B cell (primary cell): ENCODE measurements around the gene FAM118A. TPM values are rescaled to one million over a fixed set of nuclear protein-coding genes. Genes with fewer than 3 reads are reported as not detected.

Experiments used
- ATAC-seq: fragments of 200-7000 bp; cut with Tn5 transposase; one replicate; pipeline ENCODE4 v1.10.0; 2021; ENCODE audit warnings: low read depth, mild to moderate bottlenecking, moderate number of reproducible peaks, moderate library complexity
- CTCF ChIA-PET: fragments of 350-600 bp; sonication (Branson Sonifier 250); formaldehyde crosslinking; loops from one replicate; lab custom pipeline; 2021; ENCODE audit warnings: antibody characterized with exemption, inconsistent platforms; lab: Charles Lee
- POLR2A ChIA-PET: fragments of 350-600 bp; sonication (Branson Sonifier 250); formaldehyde crosslinking; loops from one replicate; lab custom pipeline; 2021; ENCODE audit warnings: antibody characterized with exemption; lab: Charles Lee
- DNase-seq: peaks from one replicate; pipeline ENCODE4 v3.0.0; 2013
- H2AFZ ChIP-seq: 2 replicates; pipeline ENCODE4 v1.6.1; 2012; ENCODE audit warnings: mild to moderate bottlenecking, low read depth, low read length; ENCODE audit not compliant: insufficient read depth, poor library complexity, severe bottlenecking
- H3K27ac ChIP-seq, 2 donors: 1 replicate in 1 of 2; 2 replicates in 1 of 2; pipeline ENCODE4 v1.5.1; 2012 to 2013; ENCODE audit warnings: low read length in 2 of 2, mild to moderate bottlenecking in 2 of 2, moderate library complexity in 1 of 2
- H3K27me3 ChIP-seq, 4 experiments: fragments of 200-600 bp in 1 of 4; sonication (generic) in 1 of 4; replicated peaks in 1 of 4; 1 replicate in 2 of 4; 2 replicates in 2 of 4; pipeline versions ENCODE4 v1.6.1 to v1.7.0; 2013 to 2016; ENCODE audit warnings: low read length in 3 of 4, mild to moderate bottlenecking in 2 of 4, mixed read lengths in 1 of 4, moderate library complexity in 1 of 4; ENCODE audit not compliant: insufficient read depth in 4 of 4, control insufficient read depth in 3 of 4; ENCODE audit errors: control extremely low read depth in 1 of 4
- H3K36me3 ChIP-seq, 2 experiments: replicated peaks in 1 of 2; 1 replicate in 1 of 2; 2 replicates in 1 of 2; pipeline versions ENCODE4 v1.6.1 to v1.7.1; 2013; ENCODE audit warnings: low read length in 1 of 2; ENCODE audit not compliant: insufficient read depth in 2 of 2, control insufficient read depth in 1 of 2; ENCODE audit errors: control extremely low read depth in 1 of 2, extremely low read depth in 1 of 2
- H3K4me1 ChIP-seq, 2 donors: fragments of 200-600 bp in 1 of 2; sonication (generic) in 1 of 2; 1 replicate in 1 of 2; 2 replicates in 1 of 2; pipeline versions ENCODE4 v1.5.1 to v1.6.1; 2013 to 2017; ENCODE audit warnings: low read length in 2 of 2; ENCODE audit not compliant: control insufficient read depth in 2 of 2, insufficient read depth in 2 of 2
- H3K4me2 ChIP-seq: replicated peaks from 2 replicates; pipeline ENCODE3; 2012; ENCODE audit warnings: mild to moderate bottlenecking, low read depth, low read length; ENCODE audit not compliant: poor library complexity, severe bottlenecking
- H3K4me3 ChIP-seq, 5 experiments: fragments of 200-600 bp in 1 of 5; sonication (generic) in 1 of 5; 1 replicate in 3 of 5; 2 replicates in 2 of 5; pipeline versions ENCODE4 v1.5.1 to v1.7.0; 2011 to 2016; ENCODE audit warnings: low read length in 4 of 5, mild to moderate bottlenecking in 4 of 5, low read depth in 2 of 5, control low read depth in 1 of 5, moderate library complexity in 1 of 5; ENCODE audit not compliant: insufficient read depth in 1 of 5; ENCODE audit errors: control extremely low read depth in 1 of 5, extremely low read depth in 1 of 5
- H3K79me2 ChIP-seq: fragments of 200-600 bp; sonication (generic); one replicate; pipeline ENCODE4 v1.6.0; 2016; ENCODE audit warnings: low read length; ENCODE audit not compliant: control insufficient read depth, insufficient read depth
- H3K9ac ChIP-seq: fragments of 200-600 bp; sonication (generic); 2 replicates; pipeline ENCODE4 v1.6.1; 2017; ENCODE audit warnings: mild to moderate bottlenecking, low read length, moderate library complexity
- H3K9me3 ChIP-seq, 3 donors: one replicate each; pipeline versions ENCODE4 v1.6.1 to v1.7.1; 2013; ENCODE audit warnings: low read length in 2 of 3; ENCODE audit not compliant: control insufficient read depth in 2 of 3, insufficient read depth in 1 of 3; ENCODE audit errors: control extremely low read depth in 1 of 3
- H4K20me1 ChIP-seq: 2 replicates; pipeline ENCODE4 v1.6.0; 2012; ENCODE audit warnings: mild to moderate bottlenecking, low read length; ENCODE audit not compliant: insufficient read depth, control insufficient read depth, poor library complexity, severe bottlenecking
- H3K27ac Mint-ChIP-seq: one replicate; pipeline ENCODE4 v1.8.0; 2021; ENCODE audit warnings: mixed read lengths
- H3K27me3 Mint-ChIP-seq: one replicate; pipeline ENCODE4 v1.8.0; 2021; ENCODE audit warnings: mixed read lengths
- H3K4me1 Mint-ChIP-seq: one replicate; pipeline ENCODE4 v1.8.0; 2021; ENCODE audit warnings: mixed read lengths
- H3K4me3 Mint-ChIP-seq: one replicate; pipeline ENCODE4 v1.8.0; 2021; ENCODE audit warnings: mixed read lengths
- H3K9me3 Mint-ChIP-seq: one replicate; pipeline ENCODE4 v1.8.0; 2022; ENCODE audit warnings: mixed read lengths; ENCODE audit not compliant: insufficient read depth
- CTCF ChIP-seq: fragments of 200-600 bp; IDR thresholded peaks from one replicate; pipeline ENCODE4 v1.8.0; 2022; ENCODE audit warnings: antibody characterized with exemption, mild to moderate bottlenecking
- EZH2 ChIP-seq: IDR thresholded peaks from 2 replicates; pipeline ENCODE4 v1.6.1; 2012; ENCODE audit warnings: borderline replicate concordance, low read depth, mild to moderate bottlenecking, moderate library complexity, low read length; ENCODE audit not compliant: insufficient read depth, poor library complexity, severe bottlenecking
- WGBS: methylation state at CpG from one replicate; pipeline ENCODE4 v1.1.5; 2013; ENCODE audit warnings: missing lambda C conversion rate; ENCODE audit not compliant: insufficient coverage; 5-methylcytosine and 5-hydroxymethylcytosine counted together
- intact Hi-C: fragments of 100-400 bp; cut with micrococcal nuclease; formaldehyde crosslinking; loops from one replicate; pipeline ENCODE4 v1.10.0; 2022
- polyA plus RNA-seq: library from polyadenylated mRNA; depleted of rRNA; stranded (reverse); fragments of >200 nt; gene quantifications from 2 replicates; pipeline ENCODE4 v1.2.3, GENCODE V29; 2012
- total RNA-seq, 2 donors: library from RNA; stranded (reverse); fragments of 120-200 nt in 1 of 2; gene quantifications; 1 replicate in 1 of 2; 2 replicates in 1 of 2; pipeline versions ENCODE4 v1.2.3 to v1.2.4, GENCODE V29; 2013 to 2022

The FAM118A gene
- total and polyA plus RNA-seq, 2 donors (not counting 1 experiment from before 2014, with no cell fraction given) = 66.5 to 216 TPM

GRCh38 chr22:45278125-45278524 is 31.6 kb upstream of the FAM118A start:
- H3K4me1 ChIP-seq = peaks cover 3 to 4% of the 10 kb centered on the region in 2 donors
- H3K9ac ChIP-seq = no peak overlapping the region
- H3K27ac ChIP-seq = no peak overlapping the region
- no peak overlapping the region for H2AFZ ChIP-seq
- POLR2A ChIA-PET = no interaction called here
- no peaks in the 10 kb centered on the region for H3K9me3 Mint-ChIP-seq
- H4K20me1 ChIP-seq = no peaks in the 10 kb centered on the region
- H3K4me3 ChIP-seq = no peak overlapping the region
- ATAC-seq (no peak), DNase-seq (no peak)
- no peaks in the 10 kb centered on the region for H3K27me3 Mint-ChIP-seq
- TF ChIP-seq CTCF (no peak), EZH2 (no peak)
- no peaks in the 10 kb centered on the region for H3K79me2 ChIP-seq
- H3K36me3 ChIP-seq = no peaks in the 10 kb centered on the region
- intact Hi-C loops = no loop called here
- CTCF ChIA-PET = no interaction called here
- H3K4me1 Mint-ChIP-seq = peaks cover 5% of the 10 kb centered on the region
- H3K4me2 ChIP-seq = no peak overlapping the region
- WGBS = 98% methylated on average over 8 of the region's 9 CpGs
- no peaks in the 10 kb centered on the region for H3K9me3 ChIP-seq
- peaks cover 0 to 7% (median 0%) of the 10 kb centered on the region in 4 experiments for H3K27me3 ChIP-seq
- no peak overlapping the region for H3K27ac Mint-ChIP-seq
- H3K4me3 Mint-ChIP-seq = no peak overlapping the region

- H2AFZ ChIP-seq = no peak overlapping the region
- H3K9me3 ChIP-seq = no peaks in the 10 kb centered on the region
- ATAC-seq = no peak
- TF ChIP-seq EZH2 (no peak), CTCF (no peak)
- ChIA-PET CTCF (no interaction called here), POLR2A (no interaction called here)
- H3K4me1 ChIP-seq = peaks cover 20% of the 10 kb centered on the region in 2 donors
- peaks cover 15% of the 10 kb centered on the region for H3K4me1 Mint-ChIP-seq
- no peaks in the 10 kb centered on the region for H3K36me3 ChIP-seq
- H3K27me3 Mint-ChIP-seq = no peaks in the 10 kb centered on the region
- H3K4me3 ChIP-seq = no peak overlapping the region
- 100% methylated on average over 2 of the region's 3 CpGs for WGBS
- no peaks in the 10 kb centered on the region for H4K20me1 ChIP-seq
- intact Hi-C loops = no loop called here
- no peak overlapping the region for H3K4me2 ChIP-seq
- no peak overlapping the region for H3K27ac ChIP-seq
- H3K9ac ChIP-seq = no peak overlapping the region
- H3K27ac Mint-ChIP-seq = no peak overlapping the region
- no peaks in the 10 kb centered on the region for H3K79me2 ChIP-seq
- no peaks in the 10 kb centered on the region for H3K9me3 Mint-ChIP-seq
- no peak for DNase-seq
- H3K4me3 Mint-ChIP-seq = no peak overlapping the region
- peaks cover 0 to 5% (median 0%) of the 10 kb centered on the region in 4 experiments for H3K27me3 ChIP-seq
These were observed 29.1 kb upstream of the FAM118A start for GRCh38 chr22:45280587-45280980.
